HuH-7 (cell line): Measurements from ENCODE around the gene PCK1.
A peak's percentile ranks its signal among the peaks of the same experiment; 100 is the strongest.

Source experiments
- DNase-seq: peaks from one replicate; pipeline ENCODE4 v3.0.0; 2011; ENCODE audit warnings: low spot score

PCK1 gene

GRCh38 chr20:57577679-57578475, 17.0 kb downstream of the PCK1 start:
- no peak for DNase-seq

GRCh38 chr20:57578476-57579165, 17.7 kb downstream of the PCK1 start:
- DNase-seq: no peak

GRCh38 chr20:57579331-57579897, 18.5 kb downstream of the PCK1 start:
- no peak for DNase-seq

GRCh38 chr20:57579898-57580447, 19.1 kb downstream of the PCK1 start:
- no peak for DNase-seq

- no peak for DNase-seq
These were observed 19.7 kb downstream of the PCK1 start for GRCh38 chr20:57580478-57581201.

- DNase-seq: no peak
These were observed 20.5 kb downstream of the PCK1 start for GRCh38 chr20:57581202-57582028.

GRCh38 chr20:57582029-57582378, 21.1 kb downstream of the PCK1 start:
- DNase-seq: no peak

- DNase-seq: peak; percentile 47
These were observed 21.8 kb downstream of the PCK1 start for GRCh38 chr20:57582432-57583288.

- no peak for DNase-seq
These were observed 22.7 kb downstream of the PCK1 start for GRCh38 chr20:57583289-57584257.

- DNase-seq: no peak
These were observed 24.0 kb downstream of the PCK1 start for GRCh38 chr20:57584768-57585461.

GRCh38 chr20:57585466-57586213, 24.7 kb downstream of the PCK1 start:
- DNase-seq: no peak

GRCh38 chr20:57586370-57586793, 25.5 kb downstream of the PCK1 start:
- DNase-seq: no peak

- DNase-seq: no peak
These were observed 26.0 kb downstream of the PCK1 start for GRCh38 chr20:57586943-57587277.

- no peak for DNase-seq
These were observed 26.5 kb downstream of the PCK1 start for GRCh38 chr20:57587278-57587988.

GRCh38 chr20:57587989-57588377, 27.1 kb downstream of the PCK1 start:
- no peak for DNase-seq

GRCh38 chr20:57588596-57588995, 27.7 kb downstream of the PCK1 start:
- no peak for DNase-seq

- DNase-seq: no peak
These were observed 28.3 kb downstream of the PCK1 start for GRCh38 chr20:57589123-57589727.
